ENCODE measurements around the gene CEBPG.

- TF ChIP-seq CTCF (conservative IDR thresholded peaks at IDR 0.05), result no peak
- no peak for TF ChIP-seq EZH2 (IDR thresholded peaks at IDR 0.05; ENCODE audit: low read depth)
Measured at GRCh38 chr19:33405254-33405552, 31.7 kb downstream of the CEBPG start.
